Measurements from ENCODE around the gene AMER2.

- no peak for TF ChIP-seq CTCF (IDR thresholded peaks at IDR 0.05)
- TF ChIP-seq EP300 (IDR thresholded peaks at IDR 0.05), result no peak
- TF ChIP-seq POLR2A (IDR thresholded peaks at IDR 0.05), result no peak
These were observed 15.5 kb upstream of the AMER2 start for GRCh38 chr13:25187596-25187995.

Data from sigmoid colon (tissue), 4 donors.